Right ventricle myocardium inferior (tissue), 1 donor: ENCODE data around the gene CUTA. TPM values are rescaled to one million over a fixed set of nuclear protein-coding genes. Genes with fewer than 3 reads are reported as not detected.

ENCODE experiments used
- ATAC-seq: fragments of 200-7000 bp; cut with Tn5 transposase; one replicate; pipeline ENCODE4 v1.9.1; 2020; ENCODE audit warnings: mild to moderate bottlenecking, moderate library complexity
- DNase-seq: peaks from one replicate; pipeline ENCODE4 v3.0.0; 2021; ENCODE audit errors: missing footprints
- intact Hi-C: fragments of 100-400 bp; cut with DNase I; formaldehyde crosslinking; loops from one replicate; pipeline ENCODE4 v1.11.0; 2022
- total RNA-seq: library from RNA; stranded (reverse); fragmentation: NEBNext Ultra II Directional; extraction: Animal tissue kit (Norgen Biotek cat#: 25700); gene quantifications from one replicate; pipeline ENCODE4 v1.2.1, GENCODE V29; 2021
- donor health status: DM: no; HTN: yes; CAD: no; lungs with severe emphysema.

CUTA gene
- total RNA-seq, 1 donor from 2014 or later = 107 TPM

DNA sequence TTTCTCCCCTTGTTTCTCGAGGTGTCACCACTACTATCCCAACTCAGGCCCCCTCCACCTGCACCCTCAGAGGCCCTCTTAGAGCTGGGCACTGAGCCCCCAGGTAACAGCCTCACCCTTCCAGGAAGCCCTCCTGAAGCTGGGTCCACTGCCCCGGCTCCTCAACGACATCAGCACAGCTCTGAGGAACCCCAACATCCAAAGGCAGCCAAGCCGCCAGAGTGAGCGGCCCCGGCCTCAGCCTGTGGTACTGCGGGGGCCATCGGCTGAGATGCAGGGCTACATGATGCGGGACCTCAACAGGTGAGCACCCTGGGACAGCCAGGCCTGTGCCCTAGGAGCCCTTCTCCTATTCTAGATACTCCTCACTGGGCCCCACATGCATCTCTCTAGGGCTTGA is 23.6 kb upstream of the CUTA start:
- ATAC-seq (no peak), DNase-seq (no peak)
- intact Hi-C loops = no loop called here

DNA sequence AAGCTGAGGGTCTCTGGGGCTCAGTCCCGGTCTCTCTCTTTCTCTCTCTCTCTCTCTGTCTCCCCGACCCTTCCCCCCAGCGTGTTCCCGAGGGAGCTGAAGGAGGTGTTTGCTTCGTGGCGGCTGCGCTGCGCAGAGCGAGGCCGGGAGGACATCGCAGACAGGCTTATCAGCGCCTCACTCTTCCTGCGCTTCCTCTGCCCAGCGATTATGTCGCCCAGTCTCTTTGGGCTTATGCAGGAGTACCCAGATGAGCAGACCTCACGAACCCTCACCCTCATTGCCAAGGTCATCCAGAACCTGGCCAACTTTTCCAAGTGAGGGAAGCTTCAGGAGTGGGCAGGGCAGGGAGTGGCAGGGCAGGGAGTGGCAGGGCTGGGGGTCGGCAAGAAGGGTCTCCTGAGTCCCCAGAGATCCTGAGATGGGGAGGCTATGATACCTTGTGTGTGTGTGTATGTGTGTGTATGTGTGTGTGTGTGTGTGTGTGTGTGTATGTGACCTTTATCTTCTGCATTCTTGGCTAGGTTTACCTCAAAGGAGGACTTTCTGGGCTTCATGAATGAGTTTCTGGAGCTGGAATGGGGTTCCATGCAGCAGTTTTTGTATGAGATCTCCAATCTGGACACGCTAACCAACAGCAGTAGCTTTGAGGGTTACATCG is 22.9 kb upstream of the CUTA start:
- intact Hi-C loops = no loop called here
- ATAC-seq (no peak), DNase-seq (no peak)

DNA sequence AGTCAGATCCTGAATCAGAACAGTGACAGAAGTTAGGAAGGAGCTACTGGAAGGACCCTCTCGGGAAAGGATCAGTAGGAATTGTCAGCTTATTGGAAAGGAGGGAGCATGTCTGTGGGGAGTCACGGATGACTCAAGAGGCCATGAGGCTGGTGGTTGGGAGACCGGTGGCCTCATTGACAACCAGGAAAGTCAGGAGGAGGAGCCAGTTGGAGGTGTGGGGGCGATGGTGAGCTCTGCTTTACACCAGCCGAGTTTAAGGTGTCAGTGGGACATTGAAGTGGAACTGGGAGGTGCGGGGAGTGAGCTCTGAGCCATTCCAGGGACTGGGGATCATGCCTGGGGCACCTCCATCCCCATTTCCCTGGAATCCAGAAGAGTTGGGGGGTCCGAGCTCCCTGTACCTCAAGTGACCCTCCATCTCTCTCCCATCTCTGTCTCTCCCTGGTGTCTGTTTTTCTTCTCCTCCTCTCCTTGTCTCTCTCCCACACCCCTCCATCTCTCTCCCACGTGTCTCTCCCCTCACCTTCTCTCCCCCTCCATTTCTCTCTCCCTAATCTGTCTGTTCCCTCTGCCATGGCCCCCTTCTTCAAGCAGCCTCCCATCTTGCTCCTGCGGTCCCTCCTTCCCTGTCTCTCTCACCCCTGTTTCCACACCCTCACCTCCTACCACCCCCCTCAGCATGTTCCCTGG is 22.2 kb upstream of the CUTA start:
- intact Hi-C loops = no loop called here
- DNase-seq = no peak
- no peak for ATAC-seq

DNA sequence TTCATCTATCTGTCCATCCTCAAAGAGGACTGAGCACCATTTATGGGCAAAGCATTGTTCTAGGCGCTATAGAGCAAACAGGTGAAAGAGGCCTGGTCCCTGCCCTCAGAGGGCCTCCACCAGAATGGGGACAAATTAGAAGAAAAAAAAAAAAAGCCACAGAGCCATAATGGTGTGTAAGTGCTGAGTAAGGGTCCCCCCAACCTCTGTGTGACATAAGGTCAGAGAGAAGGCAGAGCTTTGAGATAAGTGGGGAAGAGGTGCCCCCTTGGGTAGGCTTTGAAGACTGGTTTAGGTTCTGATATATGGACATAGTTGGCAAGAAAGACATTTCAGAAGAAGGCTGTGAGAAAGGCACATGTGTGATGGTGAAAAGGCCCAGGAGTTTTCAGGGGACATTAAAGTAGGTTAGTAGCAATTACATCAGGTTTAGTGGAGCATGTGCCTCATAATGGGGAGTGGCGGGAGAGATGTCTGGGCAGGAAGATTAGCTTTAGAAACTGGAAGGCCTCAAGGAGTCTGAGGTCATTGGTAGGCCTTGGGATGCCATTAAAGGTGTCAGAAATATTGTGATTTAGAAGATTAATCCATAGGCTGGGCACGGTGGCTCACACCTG is 21.2 kb upstream of the CUTA start:
- intact Hi-C loops = no loop called here
- ATAC-seq (no peak), DNase-seq (no peak)

DNA sequence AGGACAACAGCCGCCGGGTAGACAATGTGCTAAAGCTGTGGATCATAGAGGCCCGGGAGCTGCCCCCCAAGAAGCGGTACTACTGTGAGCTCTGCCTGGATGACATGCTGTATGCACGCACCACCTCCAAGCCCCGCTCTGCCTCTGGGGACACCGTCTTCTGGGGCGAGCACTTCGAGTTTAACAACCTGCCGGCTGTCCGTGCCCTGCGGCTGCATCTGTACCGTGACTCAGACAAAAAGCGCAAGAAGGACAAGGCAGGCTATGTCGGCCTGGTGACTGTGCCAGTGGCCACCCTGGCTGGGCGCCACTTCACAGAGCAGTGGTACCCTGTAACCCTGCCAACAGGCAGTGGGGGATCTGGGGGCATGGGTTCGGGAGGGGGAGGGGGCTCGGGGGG is 19.8 kb upstream of the CUTA start:
- ATAC-seq (no peak), DNase-seq (no peak)
- intact Hi-C loops = no loop called here

DNA sequence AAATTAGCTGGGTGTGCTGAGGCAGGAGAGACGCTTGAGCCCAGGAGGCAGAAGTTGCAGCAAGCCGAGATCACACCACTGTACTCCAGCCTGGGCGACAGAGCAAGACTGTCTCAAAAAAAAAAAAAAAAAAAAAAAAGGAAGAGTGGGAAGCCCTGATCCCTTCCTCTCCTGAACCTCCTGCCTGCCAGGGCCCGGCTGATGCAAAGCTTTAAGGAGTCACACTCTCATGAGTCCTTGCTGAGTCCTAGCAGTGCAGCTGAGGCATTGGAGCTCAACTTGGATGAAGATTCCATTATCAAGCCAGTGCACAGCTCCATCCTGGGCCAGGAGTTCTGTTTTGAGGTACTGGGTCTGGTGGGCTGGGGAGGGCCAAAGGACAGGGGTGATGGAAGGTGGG is 17.1 kb upstream of the CUTA start:
- no peak for ATAC-seq
- intact Hi-C loops = no loop called here

DNA sequence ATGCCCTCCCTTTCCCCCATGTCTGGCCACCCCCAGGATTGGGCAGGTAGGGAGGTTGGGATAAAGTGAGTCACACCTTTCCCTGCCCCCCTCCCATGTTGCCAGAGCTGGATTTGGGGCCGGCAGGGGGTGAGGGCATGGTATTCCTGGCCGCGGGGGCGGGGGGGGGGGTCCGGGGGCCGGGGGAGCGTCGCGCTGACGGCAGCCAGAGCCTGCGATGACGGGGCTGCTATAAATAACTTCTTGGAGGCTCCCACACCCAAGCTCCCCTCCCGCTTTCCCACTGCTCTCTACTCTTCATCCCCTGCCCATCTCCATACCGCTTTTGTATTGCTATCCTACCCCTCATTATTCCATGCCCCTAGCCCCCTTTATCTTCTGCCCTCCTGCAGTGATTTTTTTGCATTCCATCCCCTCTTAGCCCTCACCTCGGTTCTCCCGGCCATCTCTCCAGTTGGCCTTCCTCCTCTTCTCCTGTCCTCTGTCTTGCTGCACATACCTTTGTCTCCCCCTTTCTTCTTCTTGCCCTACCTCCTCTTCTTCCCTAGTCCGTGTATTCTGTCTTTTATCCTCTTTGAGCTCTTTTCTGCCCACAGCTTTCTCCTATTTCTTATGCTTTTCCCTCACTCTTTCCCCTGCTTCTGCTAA is 15.8 kb upstream of the CUTA start:
- intact Hi-C loops = no loop called here
- no peak for ATAC-seq
- peak; percentile 18 for DNase-seq

More for the DNA sequence above, 17.1 kb upstream of the CUTA start:
- DNase-seq = no peak

DNA sequence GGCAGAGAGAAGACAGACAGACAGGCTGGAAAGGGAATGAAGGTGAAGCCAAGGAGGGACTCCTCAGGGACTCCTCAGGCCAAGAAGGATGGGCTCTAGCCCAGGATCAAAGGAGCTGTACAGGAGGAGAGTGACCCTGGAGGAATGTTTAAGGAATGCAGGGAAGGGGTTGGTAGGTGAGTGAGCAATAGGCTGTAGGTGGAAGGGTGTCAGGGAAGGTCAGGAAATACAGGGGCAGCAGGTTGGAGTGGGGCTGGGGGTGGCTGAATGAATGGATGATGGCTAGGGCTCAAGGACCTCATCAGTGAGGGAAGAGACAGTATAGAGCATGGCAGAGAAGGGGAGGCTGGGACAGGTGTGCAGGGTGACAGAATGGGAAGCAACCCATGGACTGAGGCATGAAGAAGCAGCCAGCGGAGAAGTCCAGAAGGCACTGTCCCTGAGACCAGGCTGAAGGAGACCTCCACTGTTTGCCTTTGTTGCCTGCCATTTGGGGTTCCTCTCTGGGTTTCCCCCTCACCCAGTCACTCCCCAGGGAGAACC is 15.2 kb upstream of the CUTA start:
- ATAC-seq (no peak), DNase-seq (no peak)
- intact Hi-C loops = no loop called here

DNA sequence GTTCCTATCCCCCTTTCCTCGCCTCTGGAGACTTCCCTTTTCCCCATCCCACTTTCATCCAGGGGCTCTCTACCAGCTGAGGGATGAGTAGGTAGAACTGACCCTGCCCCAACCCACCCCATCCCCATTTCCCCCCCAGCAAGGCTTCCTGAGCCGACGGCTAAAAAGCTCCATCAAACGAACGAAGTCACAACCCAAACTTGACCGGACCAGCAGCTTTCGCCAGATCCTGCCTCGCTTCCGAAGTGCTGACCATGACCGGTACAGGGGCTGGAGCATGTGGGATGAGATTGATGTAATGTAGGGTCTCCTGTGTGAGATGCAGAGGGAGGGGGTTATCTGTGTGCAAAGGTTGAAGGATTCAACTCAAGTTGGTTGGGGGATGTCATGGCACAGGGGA is 14.6 kb upstream of the CUTA start:
- intact Hi-C loops = no loop called here
- DNase-seq = peak; percentile 26
- no peak for ATAC-seq

DNA sequence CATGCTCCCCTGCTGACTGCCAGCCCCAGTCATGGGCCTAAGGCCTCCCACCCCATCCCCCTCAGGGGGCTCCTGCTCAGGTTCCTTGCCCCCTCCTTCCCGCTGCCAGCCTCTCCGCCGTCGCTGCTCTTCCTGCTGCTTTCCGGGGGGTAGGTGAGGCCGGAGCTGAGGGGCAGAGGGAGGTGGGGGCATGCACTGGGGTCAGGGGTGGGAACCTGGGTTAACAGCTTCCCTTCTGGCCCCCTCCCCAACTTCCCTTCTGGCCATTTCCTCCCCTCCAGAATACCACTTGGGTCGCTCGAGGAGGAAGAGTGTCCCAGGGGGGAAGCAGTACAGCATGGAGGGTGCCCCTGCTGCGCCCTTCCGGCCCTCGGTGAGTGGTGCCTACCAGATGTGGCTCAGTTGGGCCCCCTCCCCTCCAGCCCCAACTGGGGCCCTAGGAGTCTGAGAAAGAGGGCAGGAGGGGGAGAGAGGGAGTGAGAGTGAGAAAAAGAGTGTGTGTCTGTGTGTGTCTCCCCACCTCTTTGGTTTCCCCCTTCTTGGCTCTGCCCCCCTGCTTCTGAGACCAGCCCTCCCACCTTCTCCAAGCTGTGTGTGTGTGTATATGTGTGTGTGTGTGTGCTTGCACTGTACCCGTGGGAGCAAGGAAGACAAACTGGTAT is 14.1 kb upstream of the CUTA start:
- ATAC-seq = no peak
- intact Hi-C loops = no loop called here
- peak; percentile 56 for DNase-seq

DNA sequence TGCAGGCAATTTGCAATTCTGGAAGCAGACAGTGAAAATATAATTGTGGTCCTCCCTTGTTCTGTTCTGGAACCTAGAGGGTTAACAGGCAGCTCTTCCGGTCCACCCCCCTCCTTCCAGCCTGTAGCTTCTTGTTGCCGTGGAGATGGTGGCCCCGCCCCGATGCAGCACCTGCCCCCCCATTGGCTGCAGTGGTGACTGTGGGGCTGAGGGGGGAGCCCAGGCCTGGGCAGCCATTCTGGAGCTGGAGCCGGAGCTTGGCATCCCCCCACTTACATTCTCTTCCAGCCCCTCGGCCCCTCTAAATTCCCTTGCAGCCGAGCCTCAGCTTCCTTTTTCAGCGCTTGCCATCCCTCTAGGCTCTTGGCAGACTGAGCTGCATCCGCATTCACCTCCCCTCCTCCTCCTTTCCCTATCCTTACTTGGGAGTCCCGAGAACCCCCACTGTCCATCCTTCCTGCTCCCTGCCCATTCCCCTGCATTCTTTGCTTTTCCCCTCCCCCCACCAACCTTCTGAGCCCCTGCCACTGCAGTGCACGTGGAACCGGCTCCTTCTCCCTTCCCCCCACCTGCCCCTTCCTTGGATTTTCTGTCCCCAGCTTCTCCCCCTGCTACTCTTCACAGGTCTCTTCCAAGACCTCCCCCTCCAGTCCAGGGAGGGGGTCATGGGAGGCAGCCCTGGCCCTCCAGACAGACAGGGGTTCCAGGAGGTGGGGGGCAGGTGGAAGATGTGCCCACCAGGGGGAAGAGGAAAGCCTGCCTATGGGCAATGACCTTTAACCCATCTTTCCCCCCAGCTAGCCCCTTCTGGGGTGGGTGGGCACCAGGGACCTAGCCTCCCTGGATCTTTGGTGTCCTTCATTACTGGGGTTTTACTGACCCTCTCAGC is 13.3 kb upstream of the CUTA start:
- intact Hi-C loops = no loop called here
- ATAC-seq = no peak
- DNase-seq = peak; percentile 72

DNA sequence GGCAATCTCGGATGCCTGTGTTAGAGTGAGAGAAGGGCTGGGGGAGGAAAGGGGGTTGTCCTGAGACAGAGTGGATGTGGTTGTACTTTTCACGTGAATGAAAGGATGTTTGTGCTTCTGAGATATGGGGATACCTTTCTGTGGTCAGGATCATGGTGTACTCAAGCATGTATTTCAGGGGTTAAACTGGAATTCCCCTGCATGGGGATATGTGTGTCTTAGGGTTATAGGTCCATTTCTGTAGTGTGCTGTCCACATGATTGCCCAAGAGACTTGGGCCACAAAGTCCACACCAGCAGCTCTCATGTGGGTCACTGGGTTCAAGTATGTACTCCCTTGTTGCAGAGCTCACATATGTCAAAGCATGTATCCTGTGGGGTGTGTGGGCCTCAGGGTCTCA is 12.4 kb upstream of the CUTA start:
- intact Hi-C loops = no loop called here
- no peak for DNase-seq
- ATAC-seq = no peak

DNA sequence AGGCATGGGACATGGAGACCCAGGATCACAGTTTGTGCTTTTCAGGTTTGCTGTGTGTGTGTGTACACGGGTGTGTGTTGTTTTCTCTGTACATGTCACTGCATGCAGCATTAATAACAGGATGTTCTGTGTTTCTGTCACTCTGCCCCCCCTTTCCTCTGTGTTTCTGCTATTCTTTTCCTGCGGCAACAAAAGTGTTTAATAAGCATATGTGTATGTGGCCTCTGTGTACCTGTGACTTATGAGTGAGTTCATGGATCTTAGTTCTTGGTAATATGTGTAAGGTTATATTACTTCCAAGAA is 11.8 kb upstream of the CUTA start:
- intact Hi-C loops = loop anchor here (10.0 kb wide), 1 partner anchor 145 kb away; no protein-coding TSS in a partner anchor
- ATAC-seq (no peak), DNase-seq (no peak)

DNA sequence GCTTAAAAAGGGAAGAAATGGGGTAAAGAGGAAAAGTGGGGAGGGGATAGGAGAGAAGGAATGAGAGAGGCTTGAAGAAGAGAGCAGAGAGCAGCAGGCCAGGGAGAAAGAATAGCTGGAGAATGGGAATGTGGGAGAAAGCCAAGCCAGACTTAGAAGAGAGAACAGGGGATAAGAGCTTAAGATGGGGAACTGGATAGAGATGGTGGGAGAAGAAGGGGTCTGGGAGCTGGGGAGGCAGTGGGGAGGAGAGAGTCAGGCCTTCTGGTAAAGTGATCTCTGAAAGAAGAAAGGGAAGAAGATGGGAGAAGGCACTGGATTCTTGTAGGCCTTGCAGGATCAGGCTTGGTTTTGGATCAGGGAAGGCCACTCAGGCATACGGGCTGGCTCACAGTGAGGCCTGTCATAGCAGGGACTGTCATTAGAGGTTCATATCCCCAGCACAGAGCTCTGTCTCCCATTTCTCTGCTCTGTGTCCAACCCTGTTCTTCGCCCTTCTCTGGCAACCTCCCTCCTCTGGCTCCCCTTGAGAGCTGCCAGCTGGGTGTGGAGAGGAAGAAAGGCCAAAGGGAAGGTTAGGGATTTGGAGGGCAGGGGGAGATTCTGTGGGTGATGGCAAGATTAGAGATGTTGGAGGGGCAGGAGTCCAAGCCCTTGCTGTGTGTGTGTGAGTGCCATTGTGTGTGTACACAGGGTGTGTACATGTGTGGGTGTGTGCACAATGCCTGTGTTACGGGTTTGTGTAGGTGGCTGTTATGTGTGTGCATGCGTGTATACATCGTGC is 11.3 kb upstream of the CUTA start:
- ATAC-seq (no peak), DNase-seq (no peak)
- intact Hi-C loops = loop anchor here (10.0 kb wide), 1 partner anchor 146 kb away; no protein-coding TSS in a partner anchor

DNA sequence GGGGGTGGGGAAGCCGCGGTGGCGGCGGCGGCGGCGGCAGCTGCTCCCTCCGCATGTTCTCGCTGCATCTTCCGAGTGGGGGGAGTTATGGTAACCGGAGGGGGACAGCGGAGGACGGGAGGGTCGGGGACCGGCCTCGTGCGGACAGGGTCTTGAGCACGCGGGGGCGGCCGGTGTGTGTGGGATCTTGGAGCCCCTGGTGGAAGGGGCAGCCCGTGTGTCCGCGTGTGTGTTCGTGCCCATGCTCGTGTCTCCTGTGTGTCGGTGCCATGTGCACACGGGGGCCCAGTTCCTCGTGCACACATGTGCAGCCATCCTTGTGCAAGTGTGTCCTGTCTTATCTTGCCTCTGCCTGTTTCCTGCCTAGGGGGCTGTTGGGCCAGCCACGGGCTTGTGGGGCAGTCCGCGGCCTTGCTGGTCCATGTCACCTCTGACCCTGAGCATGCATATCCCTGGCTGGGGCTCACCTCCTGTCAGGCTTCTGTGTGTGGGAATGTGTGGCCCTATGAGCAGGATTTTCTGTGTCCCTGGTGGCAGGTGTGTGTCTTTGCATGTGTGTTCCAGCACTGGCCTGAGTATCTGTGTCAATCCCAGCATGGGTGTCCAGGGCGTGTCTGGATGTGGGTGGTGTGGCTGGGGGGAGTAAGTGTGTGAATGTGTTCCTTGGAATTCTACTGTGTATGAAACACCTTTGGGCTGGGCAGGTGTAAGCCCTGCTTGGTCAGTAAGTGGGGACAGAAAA is 10.5 kb upstream of the CUTA start:
- intact Hi-C loops = loop anchor here (10.0 kb wide), 1 partner anchor 146 kb away; no protein-coding TSS in a partner anchor
- ATAC-seq (no peak), DNase-seq (peak; percentile 55)

DNA sequence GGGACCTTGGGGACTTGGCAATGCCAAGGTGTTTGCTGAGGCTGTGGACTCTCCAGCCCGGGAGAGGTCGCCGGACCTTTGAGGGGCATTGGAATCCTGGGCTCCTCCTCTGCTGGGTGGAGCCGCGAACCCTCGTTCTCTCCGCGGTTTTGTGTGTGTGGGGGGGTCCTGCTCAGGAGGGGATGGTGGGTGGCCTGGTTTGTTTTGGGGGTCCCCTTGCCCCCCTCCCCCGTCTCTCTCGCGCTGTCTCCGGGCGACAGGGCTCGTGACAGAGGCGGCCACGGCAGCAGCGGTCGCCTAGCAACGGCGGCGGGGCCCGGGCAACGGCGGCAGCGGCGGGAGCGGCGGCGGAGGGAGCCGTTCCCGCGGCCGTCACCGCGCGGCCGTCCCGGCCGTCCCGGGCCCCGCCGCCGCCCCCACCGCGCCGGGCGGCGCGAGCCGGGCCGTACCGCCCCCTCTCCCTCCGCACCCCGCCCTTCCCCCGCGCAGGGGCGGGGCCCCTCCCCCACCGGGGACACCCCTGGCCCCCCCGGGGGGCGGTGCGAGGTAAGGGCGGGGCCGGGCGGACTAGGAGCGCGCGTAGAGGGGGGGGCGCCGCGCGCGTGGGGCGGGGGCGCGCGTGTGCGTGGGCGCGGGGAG is 9.8 kb upstream of the CUTA start:
- intact Hi-C loops = loop anchor here (10.0 kb wide), 1 partner anchor 147 kb away; no protein-coding TSS in a partner anchor
- DNase-seq (peak; percentile 79), ATAC-seq (no peak)
